Activated naive CD4-positive, alpha-beta T cell treated with Interleukin-2 at 50 U/mL for 16 hours (primary cell): ENCODE results near the gene ACSL5.
"Not testable (repeated sequence)": the region's sequence is repeated elsewhere in the genome, so short reads cannot be mapped to it uniquely, and the experiment has no call there.

Experiments
- DNase-seq: peaks from one replicate; pipeline ENCODE4 v3.0.0-alpha.2; 2020

ACSL5 gene

GRCh38 chr10:112351146-112351545 is 22.8 kb upstream of the ACSL5 start:
- no peak for DNase-seq

- no peak for DNase-seq
Measured at GRCh38 chr10:112352044-112352443, 21.9 kb upstream of the ACSL5 start.

GRCh38 chr10:112353046-112353445 is 20.9 kb upstream of the ACSL5 start:
- no peak for DNase-seq

GRCh38 chr10:112356686-112357085 is 17.2 kb upstream of the ACSL5 start:
- no peak for DNase-seq

GRCh38 chr10:112359606-112360307 is 14.2 kb upstream of the ACSL5 start:
- no peak for DNase-seq

GRCh38 chr10:112360308-112361270 is 13.3 kb upstream of the ACSL5 start:
- no peak for DNase-seq

- no peak for DNase-seq
Measured at GRCh38 chr10:112361951-112362751, 11.8 kb upstream of the ACSL5 start.

GRCh38 chr10:112362833-112363232 is 11.1 kb upstream of the ACSL5 start:
- DNase-seq: no peak

GRCh38 chr10:112363696-112364688 is 9.9 kb upstream of the ACSL5 start:
- DNase-seq: no peak

GRCh38 chr10:112365014-112365432 is 8.9 kb upstream of the ACSL5 start:
- no peak for DNase-seq

GRCh38 chr10:112365451-112365850 is 8.5 kb upstream of the ACSL5 start:
- no peak for DNase-seq

- no peak for DNase-seq
Measured at GRCh38 chr10:112366992-112367391, 6.9 kb upstream of the ACSL5 start.

- no peak for DNase-seq
Measured at GRCh38 chr10:112367516-112367915, 6.4 kb upstream of the ACSL5 start.

- peak; percentile 29 for DNase-seq
Measured at GRCh38 chr10:112369495-112370423, 4.2 kb upstream of the ACSL5 start.

- no peak for DNase-seq
Measured at GRCh38 chr10:112370424-112370819, 3.5 kb upstream of the ACSL5 start.

GRCh38 chr10:112371326-112371725 is 2.6 kb upstream of the ACSL5 start:
- not testable (repeated sequence) for DNase-seq

GRCh38 chr10:112372182-112372810 is 1.6 kb upstream of the ACSL5 start:
- DNase-seq: not testable (repeated sequence)

- DNase-seq: peak; percentile 20
Measured at GRCh38 chr10:112374724-112375541, 1.0 kb downstream of the ACSL5 start.

- peak; percentile 49 for DNase-seq
Measured at GRCh38 chr10:112375721-112376395, 1.9 kb downstream of the ACSL5 start.
